H1 (cell line): Measurements from ENCODE around the gene PAPOLG. TPM values are rescaled to one million over a fixed set of nuclear protein-coding genes. Genes with fewer than 3 reads are reported as not detected.

Experiments used
- CTCF ChIA-PET: fragments of 300-600 bp; sonication (Branson Sonifier 250); formaldehyde crosslinking; loops from one replicate; lab custom pipeline; 2021; ENCODE audit not compliant: partially characterized antibody; lab: Charles Lee
- POLR2A ChIA-PET: fragments of 300-600 bp; sonication (Branson Sonifier 250); formaldehyde crosslinking; loops from one replicate; lab custom pipeline; 2021; ENCODE audit warnings: inconsistent platforms; ENCODE audit not compliant: partially characterized antibody; lab: Charles Lee
- DNase-seq, 2 experiments: peaks; one replicate each; pipeline versions ENCODE4 v3.0.0 to v3.0.0-alpha.2; 2010 to 2022; ENCODE audit warnings: low spot score in 2 of 2, low read depth in 1 of 2, mixed read lengths in 1 of 2
- FAIRE-seq: peaks from 2 replicates; lab custom pipeline; 2011; peaks lifted over from hg19 to GRCh38; lab: Jason Lieb, UNC
- H2AFZ ChIP-seq: 2 replicates; pipeline ENCODE4 v1.8.1; 2012; ENCODE audit warnings: low read length, inconsistent platforms
- H2AK5ac ChIP-seq: 2 replicates; pipeline ENCODE4 v1.6.1; 2013; ENCODE audit warnings: low read depth, low read length
- H2BK120ac ChIP-seq: replicated peaks from 2 replicates; pipeline ENCODE3; 2013; ENCODE audit warnings: low read depth, low read length, inconsistent platforms
- H2BK12ac ChIP-seq: 2 replicates; pipeline ENCODE4 v1.6.1; 2013; ENCODE audit warnings: low read depth, low read length
- H2BK15ac ChIP-seq: 2 replicates; pipeline ENCODE4 v1.6.1; 2013; ENCODE audit warnings: low read length
- H2BK20ac ChIP-seq: 2 replicates; pipeline ENCODE4 v1.6.1; 2013; ENCODE audit warnings: low read length
- H2BK5ac ChIP-seq: 2 replicates; pipeline ENCODE4 v1.6.1; 2013; ENCODE audit warnings: low read depth, low read length
- H3K14ac ChIP-seq: 2 replicates; pipeline ENCODE4 v1.6.1; 2013; ENCODE audit warnings: inconsistent platforms; ENCODE audit not compliant: insufficient read length
- H3K18ac ChIP-seq: 2 replicates; pipeline ENCODE4 v1.6.1; 2013; ENCODE audit warnings: low read length; ENCODE audit errors: extremely low read depth
- H3K23ac ChIP-seq: 2 replicates; pipeline ENCODE4 v1.6.1; 2013; ENCODE audit warnings: inconsistent platforms; ENCODE audit not compliant: insufficient read length
- H3K23me2 ChIP-seq: 2 replicates; pipeline ENCODE4 v1.6.1; 2013; ENCODE audit warnings: low read depth, low read length
- H3K27ac ChIP-seq: 2 replicates; pipeline ENCODE4 v1.6.1; 2011; ENCODE audit warnings: low read depth, low read length, inconsistent platforms
- H3K27me3 ChIP-seq, 4 experiments: replicated peaks in 1 of 4; 1 replicate in 1 of 4; 2 replicates in 3 of 4; pipeline versions ENCODE4 v1.6.1 to v1.8.1; 2011 to 2013; ENCODE audit warnings: low read length in 3 of 4, mild to moderate bottlenecking in 3 of 4, inconsistent platforms in 2 of 4, mixed read lengths in 2 of 4, moderate library complexity in 1 of 4; ENCODE audit not compliant: control insufficient read depth in 3 of 4, insufficient read depth in 3 of 4; ENCODE audit errors: extremely low read depth in 1 of 4
- H3K36me3 ChIP-seq, 4 experiments: 2 replicates each; pipeline versions ENCODE4 v1.6.1 to v1.8.1; 2011 to 2013; ENCODE audit warnings: mild to moderate bottlenecking in 4 of 4, low read length in 3 of 4, moderate library complexity in 2 of 4, control low read depth in 1 of 4, inconsistent platforms in 1 of 4; ENCODE audit not compliant: insufficient read depth in 4 of 4, control insufficient read depth in 2 of 4
- H3K4ac ChIP-seq: replicated peaks from 2 replicates; pipeline ENCODE3; 2013; ENCODE audit warnings: low read length, low read depth, mixed read lengths, inconsistent platforms; ENCODE audit not compliant: insufficient read length
- H3K4me1 ChIP-seq, 4 experiments: replicated peaks in 1 of 4; 1 replicate in 1 of 4; 2 replicates in 3 of 4; pipeline versions ENCODE4 v1.6.1 to v1.8.1; 2011 to 2013; ENCODE audit warnings: low read length in 3 of 4, inconsistent platforms in 2 of 4, mixed read lengths in 1 of 4; ENCODE audit not compliant: insufficient read depth in 4 of 4, control insufficient read depth in 3 of 4
- H3K4me2 ChIP-seq, 2 experiments: 2 replicates each; pipeline versions ENCODE4 v1.6.1 to v1.8.1; 2011 to 2013; ENCODE audit warnings: low read depth in 2 of 2, low read length in 2 of 2, control low read depth in 1 of 2, inconsistent platforms in 1 of 2, mild to moderate bottlenecking in 1 of 2; ENCODE audit not compliant: insufficient read depth in 1 of 2
- H3K4me3 ChIP-seq, 4 experiments: fragments of 200-600, 300-600 bp in 1 of 4; sonication (generic), shearing (Covaris generic), sonication (Bioruptor Twin) in 1 of 4; 2 replicates each; pipeline versions ENCODE4 v1.5.1 to v1.8.1; 2011 to 2016; ENCODE audit warnings: low read length in 4 of 4, low read depth in 3 of 4, control low read depth in 2 of 4, inconsistent platforms in 2 of 4, mild to moderate bottlenecking in 2 of 4, mixed read lengths in 1 of 4, moderate library complexity in 1 of 4; ENCODE audit not compliant: insufficient read depth in 2 of 4; ENCODE audit errors: extremely low read depth in 1 of 4
- H3K56ac ChIP-seq: replicated peaks from 2 replicates; pipeline ENCODE3; 2013; ENCODE audit warnings: low read depth, mild to moderate bottlenecking, mixed read lengths, low read length, inconsistent platforms; ENCODE audit not compliant: insufficient read length
- H3K79me1 ChIP-seq: 2 replicates; pipeline ENCODE4 v1.6.1; 2013; ENCODE audit warnings: low read depth, low read length, control low read depth
- H3K79me2 ChIP-seq, 2 experiments: 2 replicates each; pipeline versions ENCODE4 v1.6.1 to v1.8.1; 2012 to 2013; ENCODE audit warnings: low read length in 2 of 2, mild to moderate bottlenecking in 2 of 2, inconsistent platforms in 1 of 2; ENCODE audit not compliant: insufficient read depth in 2 of 2, control insufficient read depth in 1 of 2
- H3K9ac ChIP-seq, 4 experiments: replicated peaks in 1 of 4; 1 replicate in 1 of 4; 2 replicates in 3 of 4; pipeline versions ENCODE4 v1.6.1 to v1.8.1; 2011 to 2013; ENCODE audit warnings: low read depth in 3 of 4, low read length in 3 of 4, control low read depth in 2 of 4, mild to moderate bottlenecking in 2 of 4, moderate library complexity in 2 of 4, inconsistent platforms in 1 of 4; ENCODE audit errors: extremely low read depth in 1 of 4
- H3K9me3 ChIP-seq, 2 experiments: 2 replicates each; pipeline versions ENCODE4 v1.6.1 to v1.8.1; 2012 to 2013; ENCODE audit warnings: mild to moderate bottlenecking in 2 of 2, moderate library complexity in 2 of 2, control low read depth in 1 of 2, inconsistent platforms in 1 of 2, low read depth in 1 of 2, low read length in 1 of 2, mixed read lengths in 1 of 2; ENCODE audit not compliant: insufficient read depth in 2 of 2
- H4K20me1 ChIP-seq, 2 experiments: replicated peaks in 1 of 2; 2 replicates each; pipeline versions ENCODE3 to v1.8.1; 2011 to 2013; ENCODE audit warnings: inconsistent platforms in 2 of 2, low read length in 2 of 2, mild to moderate bottlenecking in 1 of 2; ENCODE audit not compliant: insufficient read depth in 2 of 2, control insufficient read depth in 1 of 2
- H4K5ac ChIP-seq: 2 replicates; pipeline ENCODE4 v1.6.1; 2013; ENCODE audit warnings: low read length, low read depth, mixed read lengths, inconsistent platforms; ENCODE audit not compliant: insufficient read length
- H4K8ac ChIP-seq: 2 replicates; pipeline ENCODE4 v1.8.0; 2013; ENCODE audit warnings: mild to moderate bottlenecking, moderate library complexity, low read length, inconsistent platforms; ENCODE audit not compliant: insufficient read depth; ENCODE audit errors: extremely low read depth
- H4K91ac ChIP-seq: replicated peaks from 2 replicates; pipeline ENCODE3; 2013; ENCODE audit warnings: low read length, mixed read lengths, inconsistent platforms; ENCODE audit not compliant: insufficient read length
- CHD1 ChIP-seq: IDR thresholded peaks from 2 replicates; pipeline ENCODE4 v1.6.1; 2012; ENCODE audit warnings: low read depth, low read length, improper control_type of control experiment
- EGR1 ChIP-seq: IDR thresholded peaks from 2 replicates; pipeline ENCODE4 v1.6.1; 2011; ENCODE audit warnings: low read depth, low read length, borderline replicate concordance
- EZH2 ChIP-seq: fragments of 200-600 bp; sonication (generic); IDR thresholded peaks from 2 replicates; pipeline ENCODE4 v1.7.1; 2012; ENCODE audit warnings: low read depth, mild to moderate bottlenecking, moderate library complexity, low read length, inconsistent platforms; ENCODE audit not compliant: severe bottlenecking
- HDAC6 ChIP-seq: IDR thresholded peaks from one replicate; pipeline ENCODE4 v1.7.1; 2012; ENCODE audit warnings: low read depth, mild to moderate bottlenecking, inconsistent platforms, low read length, moderate library complexity
- KDM1A ChIP-seq: fragments of 200-600, 300-600 bp; sonication (generic); IDR thresholded peaks from 2 replicates; pipeline ENCODE4 v1.7.1; 2016; ENCODE audit warnings: mild to moderate bottlenecking, low read length, borderline replicate concordance
- RAD21 ChIP-seq, 2 experiments: IDR thresholded peaks in 1 of 2; conservative IDR thresholded peaks in 1 of 2; 2 replicates each; pipeline ENCODE4 v1.6.1; 2011; ENCODE audit warnings: low read depth in 2 of 2, low read length in 2 of 2, improper control_type of control experiment in 1 of 2, inconsistent platforms in 1 of 2, mild to moderate bottlenecking in 1 of 2, moderate library complexity in 1 of 2
- WGBS, 2 experiments: shearing (Covaris generic) in 1 of 2; methylation state at CpG; one replicate each; pipeline versions ENCODE4 v1.1.6 to v1.1.7; 2013 to 2015; ENCODE audit warnings: low lambda C conversion rate in 2 of 2, mixed read lengths in 2 of 2, inconsistent platforms in 1 of 2, low coverage in 1 of 2, missing lambda C conversion rate in 1 of 2; ENCODE audit not compliant: insufficient replicate concordance in 2 of 2, insufficient coverage in 1 of 2, insufficient read length in 1 of 2; ENCODE audit errors: extremely low coverage in 1 of 2, missing lambda C conversion rate in 1 of 2; 5-methylcytosine and 5-hydroxymethylcytosine counted together
- polyA plus RNA-seq, 7 experiments: library from polyadenylated mRNA; depleted of rRNA in 3 of 7; stranded (reverse) in 5 of 7; unstranded in 2 of 7; fragments of >200 nt in 5 of 7; fragments of 200-250 nt in 2 of 7; gene quantifications; 1 replicate in 5 of 7; 2 replicates in 1 of 7; 4 replicates in 1 of 7; pipeline versions ENCODE4 v1.2.1 to v1.2.3, GENCODE V29; 2011 to 2013; ENCODE audit warnings: missing spikeins in 2 of 7, mixed read lengths in 2 of 7
- total RNA-seq: library from RNA; stranded (reverse); fragmentation: NEBNext Ultra II Directional; extraction: Animal tissue kit (Norgen Biotek cat#: 25700); gene quantifications from 2 replicates; pipeline ENCODE4 v1.2.1, GENCODE V29; 2021

PAPOLG gene
- total and polyA plus RNA-seq, 2 of the 8 experiments (the other 6 are each of a cell fraction or from before 2014, with no cell fraction given): 6.5 to 21.5 TPM

DNA sequence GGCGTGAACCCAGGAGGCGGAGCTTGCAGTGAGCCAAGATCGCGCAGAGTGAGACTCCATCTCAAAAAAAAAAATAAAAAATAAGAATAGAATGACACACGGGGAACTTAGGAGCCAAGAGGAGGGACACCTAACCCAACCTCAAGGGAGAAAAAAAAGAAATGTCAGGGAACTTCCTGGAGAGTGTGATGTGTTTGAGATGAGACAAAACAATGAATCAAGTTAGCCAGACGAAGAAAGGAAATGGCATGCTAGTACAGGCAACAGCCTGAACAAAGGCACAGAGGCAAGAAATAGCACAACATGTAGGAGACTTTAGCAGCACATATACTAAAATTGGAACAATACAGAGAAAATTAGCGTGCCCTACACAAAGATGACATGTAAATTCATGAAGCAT lies 36.7 kb upstream of the PAPOLG start:
- Histone ChIP-seq H4K20me1 (no peaks in the 10 kb centered on the region), H4K5ac (no peak overlapping the region), H3K18ac (no peak overlapping the region), H3K27ac (no peak overlapping the region), H2BK20ac (no peak overlapping the region), H2AFZ (peak overlapping the region; percentile 100), H2BK120ac (no peak overlapping the region), H2AK5ac (no peak overlapping the region), H4K91ac (no peak overlapping the region), H2BK15ac (no peak overlapping the region), H2BK12ac (no peak overlapping the region), H3K27me3 (no peaks in the 10 kb centered on the region), H3K23ac (no peak overlapping the region), H3K79me2 (no peaks in the 10 kb centered on the region), H2BK5ac (no peak overlapping the region), H3K4me3 (no peak overlapping the region), H3K9ac (no peak overlapping the region), H3K79me1 (no peaks in the 10 kb centered on the region), H3K56ac (no peak overlapping the region), H3K4me1 (0 out of 7 replicates have a peak, but pooled peaks cover 0 to 3% (median 0%) of the 10 kb centered on the region in 4 experiments), H3K4me2 (no peak overlapping the region), H4K8ac (no peak overlapping the region), H3K4ac (no peak overlapping the region), H3K23me2 (no peaks in the 10 kb centered on the region), H3K36me3 (no peaks in the 10 kb centered on the region), H3K9me3 (no peaks in the 10 kb centered on the region), H3K14ac (no peak overlapping the region)
- DNase-seq (no peak), FAIRE-seq (no peak)
- ChIA-PET POLR2A (no interaction called here), CTCF (interaction anchor here (0.7 to 3.5 kb wide), 3 partner anchors 11 to 292 kb away, joined by 3 to 22 read pairs (median 3); no protein-coding TSS in a partner anchor)
- WGBS, 2 experiments: 79% methylated on average over 5 of the region's 7 CpGs; no CpG with 5 or more reads in 1 of the 2 experiments
- TF ChIP-seq RAD21 (IDR thresholded peaks at IDR 0.05 in 1 of 2, conservative IDR thresholded peaks at IDR 0.05 in 1 of 2; ENCODE audit: low read depth in 2 of 2, low read length in 2 of 2): no peak
- TF ChIP-seq CHD1: no peak
- no peak for TF ChIP-seq EGR1
- TF ChIP-seq KDM1A: no peak
- no peak for TF ChIP-seq HDAC6
- no peak for TF ChIP-seq EZH2
